HG02938 (cell line): Measurements from ENCODE around the gene AFAP1.

Experiments used
- ATAC-seq: cut with Tn5 transposase; IDR thresholded peaks from one replicate; pipeline ENCODE4 v1.9.1; 2021; ENCODE audit warnings: mild to moderate bottlenecking, moderate library complexity; ENCODE audit not compliant: unreplicated experiment

The AFAP1 gene

GRCh38 chr4:7826176-7826908 is 113.3 kb downstream of the AFAP1 start:
- no peak for ATAC-seq

GRCh38 chr4:7824218-7824617 is 115.4 kb downstream of the AFAP1 start:
- no peak for ATAC-seq

- ATAC-seq: no peak
Measured at GRCh38 chr4:7823416-7823824, 116.2 kb downstream of the AFAP1 start.

- ATAC-seq: no peak
Measured at GRCh38 chr4:7822877-7823276, 116.8 kb downstream of the AFAP1 start.

GRCh38 chr4:7822137-7822505 is 117.5 kb downstream of the AFAP1 start:
- ATAC-seq: no peak

GRCh38 chr4:7821245-7822136 is 118.2 kb downstream of the AFAP1 start:
- no peak for ATAC-seq

- ATAC-seq: no peak
Measured at GRCh38 chr4:7820031-7820818, 119.4 kb downstream of the AFAP1 start.

GRCh38 chr4:7819446-7819845 is 120.2 kb downstream of the AFAP1 start:
- ATAC-seq: no peak

GRCh38 chr4:7818399-7818911 is 121.2 kb downstream of the AFAP1 start:
- ATAC-seq: no peak

GRCh38 chr4:7817877-7818398 is 121.7 kb downstream of the AFAP1 start:
- ATAC-seq: no peak

GRCh38 chr4:7816771-7817170 is 122.9 kb downstream of the AFAP1 start:
- no peak for ATAC-seq

- no peak for ATAC-seq
Measured at GRCh38 chr4:7815981-7816380, 123.7 kb downstream of the AFAP1 start.

GRCh38 chr4:7815562-7815961 is 124.1 kb downstream of the AFAP1 start:
- ATAC-seq: no peak

GRCh38 chr4:7814451-7814850 is 125.2 kb downstream of the AFAP1 start:
- ATAC-seq: no peak

GRCh38 chr4:7813674-7814073 is 126.0 kb downstream of the AFAP1 start:
- ATAC-seq: no peak

- ATAC-seq: no peak
Measured at GRCh38 chr4:7812921-7813320, 126.7 kb downstream of the AFAP1 start.

- no peak for ATAC-seq
Measured at GRCh38 chr4:7812231-7812857, 127.3 kb downstream of the AFAP1 start.

GRCh38 chr4:7811536-7812191 is 128.0 kb downstream of the AFAP1 start:
- no peak for ATAC-seq

GRCh38 chr4:7810783-7811535 is 128.7 kb downstream of the AFAP1 start:
- ATAC-seq: no peak
